GM23338 (cell line): ENCODE data around the gene CRYL1. TPM values are rescaled to one million over a fixed set of nuclear protein-coding genes. Genes with fewer than 3 reads are reported as not detected.

ENCODE experiments used
- ATAC-seq: fragments of 200-7000 bp; cut with Tn5 transposase; 3 replicates; pipeline ENCODE4 v1.9.1; 2020
- DNase-seq: peaks from one replicate; pipeline ENCODE4 v3.0.0-alpha.2; 2015; ENCODE audit warnings: low spot score
- H2AFZ ChIP-seq: fragments of 200-600 bp; sonication (generic); 2 replicates; pipeline ENCODE4 v1.8.0; 2016; ENCODE audit warnings: antibody characterized with exemption, mild to moderate bottlenecking, moderate library complexity
- H3F3A ChIP-seq: fragments of 200-600 bp; sonication (generic); replicated peaks from 2 replicates; pipeline ENCODE4 v1.8.0; 2017; ENCODE audit warnings: antibody characterized with exemption, mixed run types, low read depth
- H3K27ac ChIP-seq: fragments of 200-600 bp; sonication (generic); 2 replicates; pipeline ENCODE4 v1.6.1; 2016; ENCODE audit warnings: low read depth
- H3K27me3 ChIP-seq: fragments of 200-600 bp; sonication (generic); 2 replicates; pipeline ENCODE4 v1.8.0; 2016; ENCODE audit warnings: mild to moderate bottlenecking, mixed run types, moderate library complexity; ENCODE audit not compliant: insufficient read depth
- H3K36me3 ChIP-seq: fragments of 200-600 bp; sonication (generic); 2 replicates; pipeline ENCODE4 v1.8.0; 2016; ENCODE audit warnings: mild to moderate bottlenecking; ENCODE audit not compliant: insufficient read depth
- H3K4me1 ChIP-seq: fragments of 200-600 bp; sonication (generic); 2 replicates; pipeline ENCODE4 v1.8.0; 2016; ENCODE audit warnings: mild to moderate bottlenecking, moderate library complexity; ENCODE audit not compliant: insufficient read depth
- H3K4me2 ChIP-seq: fragments of 200-600 bp; sonication (generic); 2 replicates; pipeline ENCODE4 v1.7.1; 2017; ENCODE audit warnings: mixed run types
- H3K4me3 ChIP-seq: fragments of 200-600 bp; sonication (generic); 2 replicates; pipeline ENCODE4 v1.6.1; 2016; ENCODE audit warnings: mixed run types
- H3K79me2 ChIP-seq: fragments of 200-600 bp; sonication (generic); replicated peaks from 2 replicates; pipeline ENCODE4 v1.8.0; 2017; ENCODE audit warnings: mild to moderate bottlenecking; ENCODE audit not compliant: insufficient read depth
- H3K9me2 ChIP-seq: fragments of 200-600 bp; sonication (generic); 2 replicates; pipeline ENCODE4 v1.8.0; 2017; ENCODE audit not compliant: insufficient read depth
- H4K20me1 ChIP-seq: fragments of 200-600 bp; sonication (generic); replicated peaks from 2 replicates; pipeline ENCODE4 v1.8.0; 2017; ENCODE audit warnings: mild to moderate bottlenecking; ENCODE audit not compliant: insufficient read depth
- H3K27ac Mint-ChIP-seq: 2 replicates; pipeline ENCODE4 v1.8.0; 2020; ENCODE audit warnings: inconsistent platforms, mild to moderate bottlenecking, moderate library complexity, mixed read lengths
- H3K27me3 Mint-ChIP-seq: 3 replicates; pipeline ENCODE4 v1.8.0; 2022; ENCODE audit warnings: low read depth, mild to moderate bottlenecking, moderate library complexity, mixed read lengths, inconsistent platforms; ENCODE audit not compliant: insufficient read depth, poor library complexity
- H3K36me3 Mint-ChIP-seq: 3 replicates; pipeline ENCODE4 v1.8.0; 2021; ENCODE audit warnings: low read depth, mild to moderate bottlenecking, inconsistent platforms, moderate library complexity, mixed read lengths
- H3K4me1 Mint-ChIP-seq: 3 replicates; pipeline ENCODE4 v1.8.0; 2020; ENCODE audit warnings: mild to moderate bottlenecking, inconsistent platforms, mixed read lengths
- H3K4me3 Mint-ChIP-seq: 3 replicates; pipeline ENCODE4 v1.8.0; 2021; ENCODE audit warnings: moderate library complexity, mild to moderate bottlenecking, inconsistent platforms, mixed read lengths
- H3K9me3 Mint-ChIP-seq: 3 replicates; pipeline ENCODE4 v1.8.0; 2020; ENCODE audit warnings: moderate library complexity, mild to moderate bottlenecking, inconsistent platforms, mixed read lengths
- EZH2 ChIP-seq: fragments of 200-600 bp; sonication (generic); IDR thresholded peaks from one replicate; pipeline ENCODE4 v1.8.0; 2017; ENCODE audit warnings: antibody characterized with exemption, mild to moderate bottlenecking, low read depth; ENCODE audit not compliant: unreplicated experiment
- EZH2phosphoT487 ChIP-seq: fragments of 200-600 bp; sonication (generic); IDR thresholded peaks from one replicate; pipeline ENCODE4 v1.8.1; 2018; ENCODE audit warnings: antibody characterized with exemption; ENCODE audit not compliant: unreplicated experiment
- JUNB ChIP-seq: IDR thresholded peaks from one replicate; pipeline ENCODE4 v1.6.1; 2016; ENCODE audit warnings: antibody characterized with exemption; ENCODE audit not compliant: unreplicated experiment
- NANOG ChIP-seq: IDR thresholded peaks from 2 replicates; pipeline ENCODE4 v1.6.1; 2016; ENCODE audit warnings: antibody characterized with exemption, borderline replicate concordance
- POLR2AphosphoS5 ChIP-seq: IDR thresholded peaks from 2 replicates; pipeline ENCODE4 v1.6.1; 2016; ENCODE audit warnings: antibody characterized with exemption, low read depth
- STAT1 ChIP-seq: IDR thresholded peaks from one replicate; pipeline ENCODE4 v1.6.1; 2016; ENCODE audit warnings: antibody characterized with exemption; ENCODE audit not compliant: unreplicated experiment
- polyA plus RNA-seq: library from polyadenylated mRNA; unstranded; fragments of >200 nt; fragmentation: Nextera tagmentation; extraction: Ambion mirVana; gene quantifications from 2 replicates; pipeline ENCODE4 v1.2.1, GENCODE V29; 2016
- total RNA-seq: library from RNA; depleted of rRNA; stranded (reverse); fragments of >200 nt; shearing (Covaris generic); gene quantifications from 2 replicates; pipeline ENCODE4 v1.2.3, GENCODE V29; 2014
- TF ChIP-seq, protein P1 (sequence below): IDR thresholded peaks from 2 replicates; pipeline ENCODE4 v1.6.1; 2016; ENCODE audit warnings: antibody characterized with exemption
- TF ChIP-seq, protein P2 (sequence below), 2 experiments: fragments of 200-600 bp in 1 of 2; sonication (generic) in 1 of 2; conservative IDR thresholded peaks; 2 replicates each; pipeline versions ENCODE4 v1.5.1 to v1.6.1; 2016 to 2017; ENCODE audit warnings: antibody characterized with exemption in 2 of 2, low read depth in 2 of 2, mild to moderate bottlenecking in 2 of 2, moderate library complexity in 1 of 2
- TF ChIP-seq, protein P3 (sequence below): fragments of 250-450 bp; sonication (Bioruptor Pico); IDR thresholded peaks from 2 replicates; pipeline ENCODE4 v1.5.0; 2020; ENCODE audit warnings: mild to moderate bottlenecking, moderate library complexity

The CRYL1 gene
- total and polyA plus RNA-seq, 2 experiments from 2014 or later, result 2.2 to 2.6 TPM

DNA sequence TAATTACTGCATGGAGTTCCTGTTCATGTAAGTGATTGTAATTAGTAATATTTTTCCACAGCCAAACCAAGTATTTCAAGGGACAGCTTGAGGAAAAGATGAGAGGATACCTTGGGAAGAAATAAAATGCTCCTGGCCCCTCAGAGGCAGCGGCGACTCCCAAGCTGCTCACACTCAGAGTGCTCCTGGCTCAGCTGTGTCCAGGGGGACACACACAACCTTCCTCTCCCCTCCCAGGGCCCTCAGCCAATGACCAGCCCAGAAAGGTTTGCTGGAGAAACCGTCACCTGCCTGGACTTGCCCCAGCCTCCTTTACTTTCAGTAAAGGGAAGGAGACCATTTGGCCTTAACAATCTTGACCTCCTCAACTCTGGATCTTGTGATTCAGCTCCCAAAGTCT, 51.1 kb downstream of the CRYL1 start:
- Histone ChIP-seq H3K9me2 (no peaks in the 10 kb centered on the region), H3K27ac (no peak overlapping the region), H3F3A (no peaks in the 10 kb centered on the region), H4K20me1 (no peaks in the 10 kb centered on the region), H3K27me3 (no peaks in the 10 kb centered on the region), H3K4me2 (no peak overlapping the region), H2AFZ (no peak overlapping the region), H3K4me1 (peaks cover 6% of the 10 kb centered on the region; the same call in 1 of the 2 replicates), H3K4me3 (no peak overlapping the region), H3K36me3 (no peaks in the 10 kb centered on the region), H3K79me2 (no peaks in the 10 kb centered on the region)
- Mint-ChIP-seq H3K4me1 (peaks cover 9% of the 10 kb centered on the region; the same call in 2 of the 3 replicates), H3K27me3 (peaks cover 4% of the 10 kb centered on the region), H3K27ac (no peak overlapping the region), H3K4me3 (no peak overlapping the region), H3K9me3 (no peaks in the 10 kb centered on the region), H3K36me3 (no peaks in the 10 kb centered on the region)
- TF ChIP-seq EZH2 (no peak), EZH2phosphoT487 (no peak), NANOG (no peak), JUNB (no peak), POLR2AphosphoS5 (no peak)
- TF ChIP-seq, protein P1, sequence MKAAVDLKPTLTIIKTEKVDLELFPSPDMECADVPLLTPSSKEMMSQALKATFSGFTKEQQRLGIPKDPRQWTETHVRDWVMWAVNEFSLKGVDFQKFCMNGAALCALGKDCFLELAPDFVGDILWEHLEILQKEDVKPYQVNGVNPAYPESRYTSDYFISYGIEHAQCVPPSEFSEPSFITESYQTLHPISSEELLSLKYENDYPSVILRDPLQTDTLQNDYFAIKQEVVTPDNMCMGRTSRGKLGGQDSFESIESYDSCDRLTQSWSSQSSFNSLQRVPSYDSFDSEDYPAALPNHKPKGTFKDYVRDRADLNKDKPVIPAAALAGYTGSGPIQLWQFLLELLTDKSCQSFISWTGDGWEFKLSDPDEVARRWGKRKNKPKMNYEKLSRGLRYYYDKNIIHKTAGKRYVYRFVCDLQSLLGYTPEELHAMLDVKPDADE, result no peak
- DNase-seq, result no peak
- no peak for ATAC-seq

DNA sequence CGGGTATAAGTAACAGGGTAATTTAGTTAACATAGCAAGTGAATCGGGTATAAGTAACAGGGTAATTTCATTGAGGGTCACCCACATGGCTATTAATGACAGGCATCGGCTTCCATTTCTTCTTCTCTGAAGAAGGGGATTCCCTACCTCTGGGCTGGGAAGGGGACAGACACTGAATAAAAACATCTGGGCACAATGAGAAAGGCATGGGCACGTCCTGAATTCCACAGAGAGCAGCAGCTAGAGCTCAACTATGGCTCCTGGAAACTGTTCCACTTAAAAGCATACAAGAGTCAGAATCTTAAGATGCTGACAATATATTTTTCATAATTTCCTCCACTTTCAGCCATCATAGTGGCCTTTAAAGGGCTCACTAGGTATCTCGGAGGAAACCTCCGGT, 51.8 kb downstream of the CRYL1 start:
- no peaks in the 10 kb centered on the region for H3K9me2 ChIP-seq
- no peak overlapping the region for H3K4me3 ChIP-seq
- H2AFZ ChIP-seq, result no peak overlapping the region
- H4K20me1 ChIP-seq, result no peaks in the 10 kb centered on the region
- Mint-ChIP-seq H3K9me3 (no peaks in the 10 kb centered on the region), H3K27ac (no peak overlapping the region), H3K4me3 (no peak overlapping the region), H3K27me3 (peaks cover 5% of the 10 kb centered on the region), H3K4me1 (peaks cover 9% of the 10 kb centered on the region; the same call in 2 of the 3 replicates), H3K36me3 (no peaks in the 10 kb centered on the region)
- no peak for DNase-seq
- H3K27me3 ChIP-seq, result no peaks in the 10 kb centered on the region
- no peak for ATAC-seq
- peaks cover 6% of the 10 kb centered on the region; the same call in 1 of the 2 replicates for H3K4me1 ChIP-seq
- no peaks in the 10 kb centered on the region for H3F3A ChIP-seq
- H3K4me2 ChIP-seq, result no peak overlapping the region
- no peaks in the 10 kb centered on the region for H3K36me3 ChIP-seq
- no peaks in the 10 kb centered on the region for H3K79me2 ChIP-seq
- H3K27ac ChIP-seq, result no peak overlapping the region
- TF ChIP-seq JUNB, result no peak
- no peak for TF ChIP-seq EZH2
- TF ChIP-seq, protein P2, sequence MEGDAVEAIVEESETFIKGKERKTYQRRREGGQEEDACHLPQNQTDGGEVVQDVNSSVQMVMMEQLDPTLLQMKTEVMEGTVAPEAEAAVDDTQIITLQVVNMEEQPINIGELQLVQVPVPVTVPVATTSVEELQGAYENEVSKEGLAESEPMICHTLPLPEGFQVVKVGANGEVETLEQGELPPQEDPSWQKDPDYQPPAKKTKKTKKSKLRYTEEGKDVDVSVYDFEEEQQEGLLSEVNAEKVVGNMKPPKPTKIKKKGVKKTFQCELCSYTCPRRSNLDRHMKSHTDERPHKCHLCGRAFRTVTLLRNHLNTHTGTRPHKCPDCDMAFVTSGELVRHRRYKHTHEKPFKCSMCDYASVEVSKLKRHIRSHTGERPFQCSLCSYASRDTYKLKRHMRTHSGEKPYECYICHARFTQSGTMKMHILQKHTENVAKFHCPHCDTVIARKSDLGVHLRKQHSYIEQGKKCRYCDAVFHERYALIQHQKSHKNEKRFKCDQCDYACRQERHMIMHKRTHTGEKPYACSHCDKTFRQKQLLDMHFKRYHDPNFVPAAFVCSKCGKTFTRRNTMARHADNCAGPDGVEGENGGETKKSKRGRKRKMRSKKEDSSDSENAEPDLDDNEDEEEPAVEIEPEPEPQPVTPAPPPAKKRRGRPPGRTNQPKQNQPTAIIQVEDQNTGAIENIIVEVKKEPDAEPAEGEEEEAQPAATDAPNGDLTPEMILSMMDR (conservative IDR thresholded peaks at IDR 0.05; ENCODE audit: low read depth in 2 of 2), result no peak
- TF ChIP-seq, protein P1, result no peak
- TF ChIP-seq EZH2phosphoT487, result no peak
- TF ChIP-seq, protein P3, sequence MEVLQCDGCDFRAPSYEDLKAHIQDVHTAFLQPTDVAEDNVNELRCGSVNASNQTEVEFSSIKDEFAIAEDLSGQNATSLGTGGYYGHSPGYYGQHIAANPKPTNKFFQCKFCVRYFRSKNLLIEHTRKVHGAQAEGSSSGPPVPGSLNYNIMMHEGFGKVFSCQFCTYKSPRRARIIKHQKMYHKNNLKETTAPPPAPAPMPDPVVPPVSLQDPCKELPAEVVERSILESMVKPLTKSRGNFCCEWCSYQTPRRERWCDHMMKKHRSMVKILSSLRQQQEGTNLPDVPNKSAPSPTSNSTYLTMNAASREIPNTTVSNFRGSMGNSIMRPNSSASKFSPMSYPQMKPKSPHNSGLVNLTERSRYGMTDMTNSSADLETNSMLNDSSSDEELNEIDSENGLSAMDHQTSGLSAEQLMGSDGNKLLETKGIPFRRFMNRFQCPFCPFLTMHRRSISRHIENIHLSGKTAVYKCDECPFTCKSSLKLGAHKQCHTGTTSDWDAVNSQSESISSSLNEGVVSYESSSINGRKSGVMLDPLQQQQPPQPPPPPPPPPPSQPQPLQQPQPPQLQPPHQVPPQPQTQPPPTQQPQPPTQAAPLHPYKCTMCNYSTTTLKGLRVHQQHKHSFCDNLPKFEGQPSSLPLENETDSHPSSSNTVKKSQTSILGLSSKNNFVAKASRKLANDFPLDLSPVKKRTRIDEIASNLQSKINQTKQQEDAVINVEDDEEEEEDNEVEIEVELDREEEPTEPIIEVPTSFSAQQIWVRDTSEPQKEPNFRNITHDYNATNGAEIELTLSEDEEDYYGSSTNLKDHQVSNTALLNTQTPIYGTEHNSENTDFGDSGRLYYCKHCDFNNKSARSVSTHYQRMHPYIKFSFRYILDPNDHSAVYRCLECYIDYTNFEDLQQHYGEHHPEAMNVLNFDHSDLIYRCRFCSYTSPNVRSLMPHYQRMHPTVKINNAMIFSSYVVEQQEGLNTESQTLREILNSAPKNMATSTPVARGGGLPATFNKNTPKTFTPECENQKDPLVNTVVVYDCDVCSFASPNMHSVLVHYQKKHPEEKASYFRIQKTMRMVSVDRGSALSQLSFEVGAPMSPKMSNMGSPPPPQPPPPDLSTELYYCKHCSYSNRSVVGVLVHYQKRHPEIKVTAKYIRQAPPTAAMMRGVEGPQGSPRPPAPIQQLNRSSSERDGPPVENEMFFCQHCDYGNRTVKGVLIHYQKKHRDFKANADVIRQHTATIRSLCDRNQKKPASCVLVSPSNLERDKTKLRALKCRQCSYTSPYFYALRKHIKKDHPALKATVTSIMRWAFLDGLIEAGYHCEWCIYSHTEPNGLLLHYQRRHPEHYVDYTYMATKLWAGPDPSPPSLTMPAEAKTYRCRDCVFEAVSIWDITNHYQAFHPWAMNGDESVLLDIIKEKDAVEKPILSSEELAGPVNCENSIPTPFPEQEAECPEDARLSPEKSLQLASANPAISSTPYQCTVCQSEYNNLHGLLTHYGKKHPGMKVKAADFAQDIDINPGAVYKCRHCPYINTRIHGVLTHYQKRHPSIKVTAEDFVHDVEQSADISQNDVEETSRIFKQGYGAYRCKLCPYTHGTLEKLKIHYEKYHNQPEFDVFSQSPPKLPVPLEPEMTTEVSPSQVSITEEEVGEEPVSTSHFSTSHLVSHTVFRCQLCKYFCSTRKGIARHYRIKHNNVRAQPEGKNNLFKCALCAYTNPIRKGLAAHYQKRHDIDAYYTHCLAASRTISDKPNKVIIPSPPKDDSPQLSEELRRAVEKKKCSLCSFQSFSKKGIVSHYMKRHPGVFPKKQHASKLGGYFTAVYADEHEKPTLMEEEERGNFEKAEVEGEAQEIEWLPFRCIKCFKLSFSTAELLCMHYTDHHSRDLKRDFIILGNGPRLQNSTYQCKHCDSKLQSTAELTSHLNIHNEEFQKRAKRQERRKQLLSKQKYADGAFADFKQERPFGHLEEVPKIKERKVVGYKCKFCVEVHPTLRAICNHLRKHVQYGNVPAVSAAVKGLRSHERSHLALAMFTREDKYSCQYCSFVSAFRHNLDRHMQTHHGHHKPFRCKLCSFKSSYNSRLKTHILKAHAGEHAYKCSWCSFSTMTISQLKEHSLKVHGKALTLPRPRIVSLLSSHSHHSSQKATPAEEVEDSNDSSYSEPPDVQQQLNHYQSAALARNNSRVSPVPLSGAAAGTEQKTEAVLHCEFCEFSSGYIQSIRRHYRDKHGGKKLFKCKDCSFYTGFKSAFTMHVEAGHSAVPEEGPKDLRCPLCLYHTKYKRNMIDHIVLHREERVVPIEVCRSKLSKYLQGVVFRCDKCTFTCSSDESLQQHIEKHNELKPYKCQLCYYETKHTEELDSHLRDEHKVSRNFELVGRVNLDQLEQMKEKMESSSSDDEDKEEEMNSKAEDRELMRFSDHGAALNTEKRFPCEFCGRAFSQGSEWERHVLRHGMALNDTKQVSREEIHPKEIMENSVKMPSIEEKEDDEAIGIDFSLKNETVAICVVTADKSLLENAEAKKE (CRISPR knock-in tag), result no peak
- no peak for TF ChIP-seq STAT1
